ENCODE results near the gene HS3ST4. TPM values are rescaled to one million over a fixed set of nuclear protein-coding genes. Genes with fewer than 3 reads are reported as not detected.

Gene HS3ST4
- total RNA-seq, 3 donors from 2014 or later, result 0.66 to 3.4 TPM; not detected in 1

- Histone ChIP-seq H3K27me3 (no peaks in the 10 kb centered on the region), H3K36me3 (no peaks in the 10 kb centered on the region), H3K4me1 (no peaks in the 10 kb centered on the region), H3K9me3 (no peaks in the 10 kb centered on the region), H3K4me3 (no peak overlapping the region), H3K27ac (no peak overlapping the region)
- intact Hi-C loops (cut with DNase I; ENCODE audit: low total_unique reads), result no loop called here
- no peak for TF ChIP-seq POLR2A (IDR thresholded peaks at IDR 0.05)
- TF ChIP-seq CTCF (IDR thresholded peaks at IDR 0.05), result no peak
- TF ChIP-seq POLR2AphosphoS5 (IDR thresholded peaks at IDR 0.05), result no peak
- DNase-seq (ENCODE audit: low spot score in 2 of 2), result no peak
Observed at GRCh38 chr16:25988084-25988483, 296.3 kb downstream of the HS3ST4 start.

- no peaks in the 10 kb centered on the region for H3K9me3 ChIP-seq
- no peak overlapping the region for H3K27ac ChIP-seq
- intact Hi-C loops (cut with DNase I; ENCODE audit: low total_unique reads), result no loop called here
- no peak for TF ChIP-seq CTCF (IDR thresholded peaks at IDR 0.05)
- TF ChIP-seq POLR2AphosphoS5 (IDR thresholded peaks at IDR 0.05), result no peak
- no peak for TF ChIP-seq POLR2A (IDR thresholded peaks at IDR 0.05)
- no peaks in the 10 kb centered on the region for H3K27me3 ChIP-seq
- no peak for DNase-seq (ENCODE audit: low spot score in 2 of 2)
- H3K4me3 ChIP-seq, result no peak overlapping the region
- no peaks in the 10 kb centered on the region for H3K36me3 ChIP-seq
- H3K4me1 ChIP-seq, result no peaks in the 10 kb centered on the region
Observed at GRCh38 chr16:25988882-25989281, 297.1 kb downstream of the HS3ST4 start.

- no peaks in the 10 kb centered on the region for H3K27me3 ChIP-seq
- H3K27ac ChIP-seq, result no peak overlapping the region
- intact Hi-C loops (cut with DNase I; ENCODE audit: low total_unique reads), result no loop called here
- no peaks in the 10 kb centered on the region for H3K9me3 ChIP-seq
- TF ChIP-seq POLR2AphosphoS5 (IDR thresholded peaks at IDR 0.05) (no peak), CTCF (IDR thresholded peaks at IDR 0.05) (no peak), POLR2A (IDR thresholded peaks at IDR 0.05) (no peak)
- no peak overlapping the region for H3K4me3 ChIP-seq
- no peaks in the 10 kb centered on the region for H3K4me1 ChIP-seq
- H3K36me3 ChIP-seq, result no peaks in the 10 kb centered on the region
- DNase-seq (ENCODE audit: low spot score in 2 of 2), result no peak
Observed at GRCh38 chr16:25996052-25996451, 304.3 kb downstream of the HS3ST4 start.

- Histone ChIP-seq H3K27ac (no peak overlapping the region), H3K9me3 (peaks cover 0 to 12% of the 10 kb centered on the region in 2 donors), H3K36me3 (no peaks in the 10 kb centered on the region), H3K27me3 (no peaks in the 10 kb centered on the region), H3K4me1 (no peaks in the 10 kb centered on the region), H3K4me3 (no peak overlapping the region)
- intact Hi-C loops (cut with DNase I; ENCODE audit: low total_unique reads), result no loop called here
- TF ChIP-seq POLR2A (IDR thresholded peaks at IDR 0.05), result no peak
- TF ChIP-seq POLR2AphosphoS5 (IDR thresholded peaks at IDR 0.05), result no peak
- no peak for TF ChIP-seq CTCF (IDR thresholded peaks at IDR 0.05)
- no peak for DNase-seq (ENCODE audit: low spot score in 2 of 2)
Observed at GRCh38 chr16:26005336-26005735, 313.6 kb downstream of the HS3ST4 start.

- H3K4me1 ChIP-seq, result no peaks in the 10 kb centered on the region
- TF ChIP-seq CTCF (IDR thresholded peaks at IDR 0.05) (no peak), POLR2A (IDR thresholded peaks at IDR 0.05) (no peak), POLR2AphosphoS5 (IDR thresholded peaks at IDR 0.05) (no peak)
Observed at GRCh38 chr16:26012376-26012775, 320.6 kb downstream of the HS3ST4 start.

More at GRCh38 chr16:26012376-26012775, 320.6 kb downstream of the HS3ST4 start:
- Histone ChIP-seq H3K36me3 (no peaks in the 10 kb centered on the region), H3K4me3 (no peak overlapping the region), H3K27ac (no peak overlapping the region), H3K9me3 (peaks cover 11 to 28% of the 10 kb centered on the region in 2 donors), H3K27me3 (no peaks in the 10 kb centered on the region)
- no peak for DNase-seq (ENCODE audit: low spot score in 2 of 2)
- intact Hi-C loops (cut with DNase I; ENCODE audit: low total_unique reads), result loop anchor here (2.0 kb wide), 1 partner anchor 62 kb away; no protein-coding TSS in a partner anchor
